ENCODE data around the gene SLC25A39.
"Not testable (repeated sequence)": the region's sequence is repeated elsewhere in the genome, so short reads cannot be mapped to it uniquely, and the experiment has no call there.

The SLC25A39 gene

DNA sequence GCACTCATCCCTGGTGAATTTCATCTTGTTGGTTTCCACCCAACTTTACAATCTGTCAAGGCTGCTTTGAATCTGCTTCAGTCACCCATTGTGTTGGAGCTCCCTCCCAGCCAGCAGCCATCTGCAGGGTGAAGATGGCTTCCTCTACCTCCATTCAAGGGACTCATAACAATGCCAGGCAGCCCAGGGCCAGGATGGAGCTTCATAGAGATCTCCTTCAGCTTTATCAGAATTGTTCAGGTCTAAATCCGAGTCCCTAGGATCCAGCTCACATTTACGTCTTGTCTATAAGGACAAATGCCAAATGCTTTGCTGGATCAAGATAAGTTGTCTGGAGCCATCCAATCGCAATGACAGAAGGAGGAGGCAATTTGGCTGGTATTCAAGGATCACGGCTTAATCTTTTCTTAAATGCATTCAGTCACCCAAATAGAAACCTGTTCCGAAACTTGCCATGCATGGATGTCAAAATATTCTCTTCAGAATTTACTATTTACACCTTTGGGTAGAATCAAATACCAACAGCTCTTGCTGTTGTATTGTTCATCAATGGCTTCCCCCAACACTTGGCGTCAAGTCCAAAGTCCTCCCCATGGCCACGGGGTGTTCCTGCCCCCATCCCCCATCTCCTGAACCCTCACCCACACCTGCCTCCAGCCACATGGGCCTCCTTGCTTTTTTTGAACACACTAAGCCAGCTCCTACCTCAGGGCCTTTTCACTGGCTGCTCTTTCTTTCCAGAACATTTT is 42.8 kb upstream of the SLC25A39 start:
- WGBS (ENCODE audit: extremely low coverage, insufficient coverage, insufficient read length) = no CpG with 5 or more reads among the region's 7 CpGs

DNA sequence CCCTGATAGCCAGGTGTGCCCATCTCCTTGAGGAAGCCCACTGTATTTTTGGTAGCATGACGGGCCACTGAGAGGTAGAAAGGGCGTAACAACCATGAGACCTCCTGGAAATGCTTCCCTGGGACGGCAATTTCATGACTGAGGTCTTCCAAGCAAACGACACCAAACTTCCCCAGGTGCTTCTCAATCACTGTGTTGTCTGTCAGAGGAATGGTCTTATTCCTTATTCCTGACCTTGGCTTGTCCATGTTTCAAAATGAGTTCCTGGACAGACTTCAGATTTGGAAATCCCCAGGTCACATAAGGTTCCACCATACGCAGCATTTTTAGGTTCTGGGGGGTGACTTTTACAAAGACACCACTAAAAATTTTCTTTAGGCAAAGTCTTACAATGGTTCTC is 40.4 kb upstream of the SLC25A39 start:
- H3K23ac ChIP-seq (ENCODE audit: low read length); H4K91ac ChIP-seq (ENCODE audit: low read depth, low read length); H3K36me3 ChIP-seq (ENCODE audit: control insufficient read depth in 1 of 2, insufficient read depth in 2 of 2, low read length in 2 of 2); H3K9ac ChIP-seq (ENCODE audit: low read length); DNase-seq; H3K79me2 ChIP-seq (ENCODE audit: control insufficient read depth, insufficient read depth, low read length, poor library complexity); H2BK5ac ChIP-seq (ENCODE audit: low read depth, low read length, poor library complexity); H3K27me3 ChIP-seq (ENCODE audit: insufficient read depth, low read length); H2BK12ac ChIP-seq (ENCODE audit: low read length); H3K14ac ChIP-seq (ENCODE audit: low read length); H3K9me3 ChIP-seq (ENCODE audit: insufficient read depth, low read depth, low read length); H3K4ac ChIP-seq (ENCODE audit: low read depth, low read length); H3K4me3 ChIP-seq (ENCODE audit: low read depth, low read length); H2AFZ ChIP-seq (ENCODE audit: insufficient read depth, low read length, poor library complexity); H3K18ac ChIP-seq (ENCODE audit: low read length); H3K79me1 ChIP-seq (ENCODE audit: low read length); H4K12ac ChIP-seq (ENCODE audit: low read depth, low read length); H3K4me2 ChIP-seq (ENCODE audit: low read length); H4K8ac ChIP-seq (ENCODE audit: low read depth, low read length); H2AK5ac ChIP-seq (ENCODE audit: low read length); H3K27ac ChIP-seq (ENCODE audit: low read depth, low read length); H2BK120ac ChIP-seq (ENCODE audit: insufficient read depth, low read length, poor library complexity): not testable (repeated sequence)
- H3K4me1 ChIP-seq (ENCODE audit: control insufficient read depth in 1 of 2, insufficient read depth in 2 of 2, low read length in 2 of 2) = peaks cover 2 to 11% of the 10 kb centered on the region in 2 experiments
- WGBS (ENCODE audit: extremely low coverage, insufficient coverage, insufficient read length) = no CpG with 5 or more reads among the region's 5 CpGs

More for the DNA sequence above, 42.8 kb upstream of the SLC25A39 start:
- Histone ChIP-seq H4K12ac (ENCODE audit: low read depth, low read length) (no peak overlapping the region), H3K4me1 (ENCODE audit: control insufficient read depth in 1 of 2, insufficient read depth in 2 of 2, low read length in 2 of 2) (peaks cover 2 to 5% of the 10 kb centered on the region in 2 experiments), H3K4me2 (ENCODE audit: low read length) (no peak overlapping the region), H2BK5ac (ENCODE audit: low read depth, low read length, poor library complexity) (no peak overlapping the region), H3K4me3 (ENCODE audit: low read depth, low read length) (no peak overlapping the region), H3K18ac (ENCODE audit: low read length) (no peak overlapping the region), H3K4ac (ENCODE audit: low read depth, low read length) (no peak overlapping the region), H2AFZ (ENCODE audit: insufficient read depth, low read length, poor library complexity) (no peak overlapping the region), H3K23ac (ENCODE audit: low read length) (no peak overlapping the region), H2AK5ac (ENCODE audit: low read length) (no peak overlapping the region), H3K27me3 (ENCODE audit: insufficient read depth, low read length) (no peaks in the 10 kb centered on the region), H3K36me3 (ENCODE audit: control insufficient read depth in 1 of 2, insufficient read depth in 2 of 2, low read length in 2 of 2) (no peaks in the 10 kb centered on the region), H3K9ac (ENCODE audit: low read length) (no peak overlapping the region), H3K14ac (ENCODE audit: low read length) (no peak overlapping the region), H3K79me1 (ENCODE audit: low read length) (peaks cover 6% of the 10 kb centered on the region), H3K27ac (ENCODE audit: low read depth, low read length) (no peak overlapping the region), H3K9me3 (ENCODE audit: insufficient read depth, low read depth, low read length) (no peaks in the 10 kb centered on the region), H3K79me2 (ENCODE audit: control insufficient read depth, insufficient read depth, low read length, poor library complexity) (peaks cover 6% of the 10 kb centered on the region), H4K91ac (ENCODE audit: low read depth, low read length) (no peak overlapping the region), H2BK120ac (ENCODE audit: insufficient read depth, low read length, poor library complexity) (no peak overlapping the region), H4K8ac (ENCODE audit: low read depth, low read length) (no peak overlapping the region), H2BK12ac (ENCODE audit: low read length) (no peak overlapping the region)
- no peak for DNase-seq

DNA sequence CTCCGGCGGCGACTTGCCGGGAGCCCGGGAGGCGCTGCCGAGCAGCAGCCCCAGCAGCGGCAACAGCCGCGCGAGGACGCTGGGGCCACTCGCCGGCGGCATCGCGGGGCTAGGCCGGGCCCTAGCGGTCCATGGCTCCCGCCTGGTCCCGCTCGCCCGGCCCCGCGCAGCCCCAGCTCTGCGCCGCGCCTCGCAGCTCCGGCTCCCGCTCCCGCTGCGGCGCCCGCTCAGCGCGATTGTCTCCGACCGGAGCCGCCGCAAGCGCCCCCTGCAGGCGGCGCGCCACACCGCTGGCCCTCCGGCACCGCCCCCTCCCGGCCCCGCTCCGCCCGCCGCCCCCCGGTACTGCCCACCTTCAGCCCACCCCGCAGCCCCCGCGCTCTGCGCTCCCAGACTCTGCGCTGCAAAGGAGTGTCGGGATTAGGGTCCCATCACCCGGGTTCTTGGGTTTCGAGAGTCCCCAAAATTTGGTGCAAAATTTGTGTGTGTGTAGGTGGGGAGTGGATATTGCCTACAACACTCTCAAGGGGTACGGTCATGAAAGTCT is 39.1 kb upstream of the SLC25A39 start, which contains the start of gene FAM171A2:
Gene FAM171A2 (minus strand): TSS at position 241 of the 547 bp plus-strand sequence. CDS start 139 bp downstream, at position 102.
- H4K8ac ChIP-seq (ENCODE audit: low read depth, low read length) = peak within 1 kb of the TSS; percentile 75
- peak within 1 kb of the TSS; percentile 92 for H3K9ac ChIP-seq (ENCODE audit: low read length)
- H3K4me2 ChIP-seq (ENCODE audit: low read length) = peak within 1 kb of the TSS; percentile 95
- H2BK120ac ChIP-seq (ENCODE audit: insufficient read depth, low read length, poor library complexity) = peak within 1 kb of the TSS; percentile 30
- peak; percentile 43 to 80 for DNase-seq
- H2AFZ ChIP-seq (ENCODE audit: insufficient read depth, low read length, poor library complexity) = peak within 1 kb of the TSS; percentile 83
- H3K36me3 ChIP-seq (ENCODE audit: control insufficient read depth in 1 of 2, insufficient read depth in 2 of 2, low read length in 2 of 2) = no peaks in the 10 kb centered on the region
- peaks cover 6% of the 10 kb centered on the region for H3K79me2 ChIP-seq (ENCODE audit: control insufficient read depth, insufficient read depth, low read length, poor library complexity)
- peak within 1 kb of the TSS; percentile 86 for H4K91ac ChIP-seq (ENCODE audit: low read depth, low read length)
- no peak within 1 kb of the TSS for H2BK12ac ChIP-seq (ENCODE audit: low read length)
- peak within 1 kb of the TSS; percentile 69 for H3K4ac ChIP-seq (ENCODE audit: low read depth, low read length)
- H2AK5ac ChIP-seq (ENCODE audit: low read length) = no peak within 1 kb of the TSS
- no CpG with 5 or more reads among the region's 63 CpGs for WGBS (ENCODE audit: extremely low coverage, insufficient coverage, insufficient read length)
- H2BK5ac ChIP-seq (ENCODE audit: low read depth, low read length, poor library complexity) = no peak within 1 kb of the TSS
- peak within 1 kb of the TSS; percentile 81 for H3K14ac ChIP-seq (ENCODE audit: low read length)
- no peak within 1 kb of the TSS for H3K27ac ChIP-seq (ENCODE audit: low read depth, low read length)
- H3K4me3 ChIP-seq (ENCODE audit: low read depth, low read length) = peak within 1 kb of the TSS; percentile 80
- peak within 1 kb of the TSS; percentile 64 for H4K12ac ChIP-seq (ENCODE audit: low read depth, low read length)
- no peaks in the 10 kb centered on the region for H3K27me3 ChIP-seq (ENCODE audit: insufficient read depth, low read length)
- no peak within 1 kb of the TSS for H3K23ac ChIP-seq (ENCODE audit: low read length)
- H3K79me1 ChIP-seq (ENCODE audit: low read length) = peaks cover 6% of the 10 kb centered on the region
- no peaks in the 10 kb centered on the region for H3K9me3 ChIP-seq (ENCODE audit: insufficient read depth, low read depth, low read length)
- peak within 1 kb of the TSS; percentile 88 for H3K18ac ChIP-seq (ENCODE audit: low read length)
- peaks cover 2 to 11% of the 10 kb centered on the region in 2 experiments for H3K4me1 ChIP-seq (ENCODE audit: control insufficient read depth in 1 of 2, insufficient read depth in 2 of 2, low read length in 2 of 2)

DNA sequence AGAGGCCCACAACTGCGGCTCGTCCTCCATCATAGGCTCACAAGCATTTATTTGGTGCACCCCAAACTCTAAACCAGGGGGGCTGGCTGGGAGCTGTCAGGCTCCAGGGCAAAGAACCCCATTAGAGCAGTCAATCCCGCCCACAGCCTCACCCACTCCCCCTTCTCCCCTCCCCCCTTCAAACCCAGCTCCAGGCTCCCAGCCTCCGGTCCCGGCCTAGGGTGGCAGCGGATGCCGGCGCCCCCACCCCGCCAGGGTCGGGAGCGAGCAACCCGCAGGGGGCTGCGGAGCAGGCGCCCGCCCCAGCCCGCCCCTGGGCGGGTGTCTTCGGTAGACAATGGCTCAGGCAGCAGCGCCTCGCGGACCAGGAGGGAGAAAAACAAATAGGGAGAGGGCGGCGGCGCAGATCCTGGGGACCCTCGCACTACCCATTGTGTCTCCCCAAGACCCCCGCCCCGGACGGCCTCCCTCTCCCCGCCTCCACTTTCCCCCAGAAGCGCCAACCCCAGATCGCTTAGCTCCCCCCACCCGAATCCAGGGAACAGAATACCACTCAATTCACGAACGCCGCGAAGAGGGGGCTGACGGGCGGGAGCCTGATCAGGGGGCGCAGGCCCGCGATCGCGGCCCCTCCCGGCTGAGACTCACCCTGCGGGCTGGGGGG is 38.5 kb upstream of the SLC25A39 start:
- Histone ChIP-seq H3K36me3 (ENCODE audit: control insufficient read depth in 1 of 2, insufficient read depth in 2 of 2, low read length in 2 of 2) (no peaks in the 10 kb centered on the region), H4K8ac (ENCODE audit: low read depth, low read length) (peak overlapping the region; percentile 75), H3K27ac (ENCODE audit: low read depth, low read length) (no peak overlapping the region), H3K27me3 (ENCODE audit: insufficient read depth, low read length) (no peaks in the 10 kb centered on the region), H3K9me3 (ENCODE audit: insufficient read depth, low read depth, low read length) (no peaks in the 10 kb centered on the region), H3K79me2 (ENCODE audit: control insufficient read depth, insufficient read depth, low read length, poor library complexity) (peaks cover 6% of the 10 kb centered on the region), H3K79me1 (ENCODE audit: low read length) (peaks cover 6% of the 10 kb centered on the region), H3K4me2 (ENCODE audit: low read length) (peak overlapping the region; percentile 95), H3K23ac (ENCODE audit: low read length) (no peak overlapping the region), H3K4me3 (ENCODE audit: low read depth, low read length) (peak overlapping the region; percentile 80), H2AFZ (ENCODE audit: insufficient read depth, low read length, poor library complexity) (peak overlapping the region; percentile 83), H4K91ac (ENCODE audit: low read depth, low read length) (peak overlapping the region; percentile 86), H2BK120ac (ENCODE audit: insufficient read depth, low read length, poor library complexity) (peak overlapping the region; percentile 30), H3K4ac (ENCODE audit: low read depth, low read length) (peak overlapping the region; percentile 69), H3K18ac (ENCODE audit: low read length) (peak overlapping the region; percentile 88), H2BK5ac (ENCODE audit: low read depth, low read length, poor library complexity) (no peak overlapping the region), H4K12ac (ENCODE audit: low read depth, low read length) (peak overlapping the region; percentile 64), H2BK12ac (ENCODE audit: low read length) (no peak overlapping the region), H3K4me1 (ENCODE audit: control insufficient read depth in 1 of 2, insufficient read depth in 2 of 2, low read length in 2 of 2) (peaks cover 2 to 11% of the 10 kb centered on the region in 2 experiments), H3K14ac (ENCODE audit: low read length) (peak overlapping the region; percentile 81), H2AK5ac (ENCODE audit: low read length) (no peak overlapping the region), H3K9ac (ENCODE audit: low read length) (peak overlapping the region; percentile 92)
- DNase-seq = peak in 1 of 2 donors; percentile 40
- WGBS (ENCODE audit: extremely low coverage, insufficient coverage, insufficient read length) = no CpG with 5 or more reads among the region's 45 CpGs
